HEK293 (cell line): Measurements from ENCODE around the gene NRP1.

Experiments
- REST ChIP-seq: fragments of 450-650 bp; formaldehyde crosslinking; IDR thresholded peaks from 2 replicates; pipeline ENCODE4 v1.5.1; 2016; ENCODE audit warnings: missing biosample characterization, missing genetic modification characterization
- ZBTB17 ChIP-seq: fragments of 450-650 bp; formaldehyde crosslinking; IDR thresholded peaks from 2 replicates; pipeline ENCODE4 v1.5.1; 2016; ENCODE audit warnings: missing biosample characterization, missing genetic modification characterization
- TF ChIP-seq, protein P1 (sequence below): fragments of 450-650 bp; formaldehyde crosslinking; IDR thresholded peaks from 2 replicates; pipeline ENCODE4 v1.5.1; 2016; ENCODE audit warnings: missing biosample characterization, missing genetic modification characterization

DNA sequence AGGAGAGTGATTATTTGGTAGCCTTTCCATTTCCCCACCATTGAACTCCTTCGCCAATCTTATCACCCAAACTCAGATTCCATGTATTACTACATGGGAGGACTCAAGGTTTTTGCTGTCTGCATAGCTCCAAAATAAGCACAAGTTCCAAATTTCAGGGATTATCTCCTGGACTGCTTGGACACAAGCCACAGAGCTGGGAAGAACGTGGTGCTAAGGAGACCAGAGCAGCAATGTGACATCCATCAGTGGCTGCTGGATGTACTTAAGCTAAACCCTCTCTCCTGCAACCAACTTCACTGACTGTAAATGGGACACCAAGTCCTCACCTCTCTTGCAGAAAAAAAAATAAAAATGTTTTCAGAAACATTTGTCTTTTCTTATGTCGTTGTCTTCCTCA lies 56.3 kb downstream of the NRP1 start:
- TF ChIP-seq, protein P1, sequence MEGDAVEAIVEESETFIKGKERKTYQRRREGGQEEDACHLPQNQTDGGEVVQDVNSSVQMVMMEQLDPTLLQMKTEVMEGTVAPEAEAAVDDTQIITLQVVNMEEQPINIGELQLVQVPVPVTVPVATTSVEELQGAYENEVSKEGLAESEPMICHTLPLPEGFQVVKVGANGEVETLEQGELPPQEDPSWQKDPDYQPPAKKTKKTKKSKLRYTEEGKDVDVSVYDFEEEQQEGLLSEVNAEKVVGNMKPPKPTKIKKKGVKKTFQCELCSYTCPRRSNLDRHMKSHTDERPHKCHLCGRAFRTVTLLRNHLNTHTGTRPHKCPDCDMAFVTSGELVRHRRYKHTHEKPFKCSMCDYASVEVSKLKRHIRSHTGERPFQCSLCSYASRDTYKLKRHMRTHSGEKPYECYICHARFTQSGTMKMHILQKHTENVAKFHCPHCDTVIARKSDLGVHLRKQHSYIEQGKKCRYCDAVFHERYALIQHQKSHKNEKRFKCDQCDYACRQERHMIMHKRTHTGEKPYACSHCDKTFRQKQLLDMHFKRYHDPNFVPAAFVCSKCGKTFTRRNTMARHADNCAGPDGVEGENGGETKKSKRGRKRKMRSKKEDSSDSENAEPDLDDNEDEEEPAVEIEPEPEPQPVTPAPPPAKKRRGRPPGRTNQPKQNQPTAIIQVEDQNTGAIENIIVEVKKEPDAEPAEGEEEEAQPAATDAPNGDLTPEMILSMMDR (tag by site-specific recombination), result no peak
- TF ChIP-seq ZBTB17 (tag by site-specific recombination) (no peak), REST (tag by site-specific recombination) (no peak)
